ENCODE results near the gene CMYA5.

DNA sequence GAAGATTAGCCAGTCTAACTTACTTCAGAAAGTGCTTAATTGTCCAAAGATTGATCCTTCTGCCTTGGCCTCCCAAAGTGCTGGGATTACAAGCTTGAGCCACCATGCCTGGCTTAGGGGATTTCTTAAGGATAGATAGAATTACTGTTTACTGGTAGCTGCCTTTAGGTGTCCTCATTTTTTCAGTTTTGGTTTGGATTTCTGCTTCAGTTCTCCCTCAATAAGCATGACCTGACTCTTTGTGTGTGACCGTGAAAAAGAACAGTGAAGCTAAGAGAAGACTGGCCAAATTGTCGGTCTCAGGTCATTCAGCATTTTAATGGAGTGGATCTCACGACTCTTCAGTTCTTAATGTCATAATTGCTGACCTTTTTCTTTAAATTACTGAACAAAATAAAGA, 22.9 kb upstream of the CMYA5 start:
- TF ChIP-seq CTCF (IDR thresholded peaks at IDR 0.05 in 4 of 5, conservative IDR thresholded peaks at IDR 0.05 in 1 of 5) (no peak), POLR2A (IDR thresholded peaks at IDR 0.05) (no peak)
